Nephron progenitor cell (in vitro differentiated cells): ENCODE data around the gene ZNF814.
A peak's percentile ranks its signal among the peaks of the same experiment; 100 is the strongest.
"Not testable (repeated sequence)": the region's sequence is repeated elsewhere in the genome, so short reads cannot be mapped to it uniquely, and the experiment has no call there.

Source experiments
- DNase-seq: peaks from one replicate; pipeline ENCODE4 v3.0.0; 2021
- H3K27ac Mint-ChIP-seq: 2 replicates; pipeline ENCODE4 v1.8.0; 2021; ENCODE audit warnings: mild to moderate bottlenecking, moderate library complexity, mixed read lengths
- H3K27me3 Mint-ChIP-seq: 2 replicates; pipeline ENCODE4 v1.8.0; 2021; ENCODE audit warnings: mild to moderate bottlenecking, low read depth, mixed read lengths; ENCODE audit not compliant: poor library complexity
- H3K36me3 Mint-ChIP-seq: 2 replicates; pipeline ENCODE4 v1.8.0; 2021; ENCODE audit warnings: low read depth, mixed read lengths
- H3K4me1 Mint-ChIP-seq: 2 replicates; pipeline ENCODE4 v1.8.0; 2021; ENCODE audit warnings: mixed read lengths
- H3K4me3 Mint-ChIP-seq: 2 replicates; pipeline ENCODE4 v1.8.0; 2021; ENCODE audit warnings: mild to moderate bottlenecking, moderate library complexity, mixed read lengths
- H3K9me3 Mint-ChIP-seq: 2 replicates; pipeline ENCODE4 v1.8.0; 2021; ENCODE audit warnings: mild to moderate bottlenecking, moderate library complexity, mixed read lengths
- CTCF ChIP-seq: fragments of 200-600 bp; sonication (generic); IDR thresholded peaks from 2 replicates; pipeline ENCODE4 v1.5.0; 2021; ENCODE audit warnings: antibody characterized with exemption

ZNF814 gene

GRCh38 chr19:57888107-57888559, 704 bp downstream of the ZNF814 start:
- Mint-ChIP-seq H3K9me3 (peaks cover 82% of the 10 kb centered on the region), H3K4me1 (peaks cover 20% of the 10 kb centered on the region), H3K27me3 (no peaks in the 10 kb centered on the region), H3K36me3 (peaks cover 81% of the 10 kb centered on the region), H3K27ac (peak overlapping the region; percentile 90), H3K4me3 (peak overlapping the region; percentile 99)
- DNase-seq: no peak
- TF ChIP-seq CTCF: no peak

- Mint-ChIP-seq H3K36me3 (peaks cover 86% of the 10 kb centered on the region), H3K4me3 (peak overlapping the region; percentile 99), H3K9me3 (peaks cover 89% of the 10 kb centered on the region), H3K27me3 (peaks cover 5% of the 10 kb centered on the region), H3K4me1 (peaks cover 20% of the 10 kb centered on the region), H3K27ac (peak overlapping the region; percentile 90)
- DNase-seq: no peak
- TF ChIP-seq CTCF: no peak
Measured at GRCh38 chr19:57887195-57887941, 1.5 kb downstream of the ZNF814 start.

- Mint-ChIP-seq H3K4me3 (peak overlapping the region; percentile 56), H3K4me1 (peaks cover 20% of the 10 kb centered on the region), H3K9me3 (peaks cover 84% of the 10 kb centered on the region), H3K27ac (no peak overlapping the region), H3K27me3 (peaks cover 5% of the 10 kb centered on the region), H3K36me3 (peaks cover 80% of the 10 kb centered on the region)
- TF ChIP-seq CTCF: no peak
- no peak for DNase-seq
Measured at GRCh38 chr19:57886046-57886445, 2.8 kb downstream of the ZNF814 start.

- not testable (repeated sequence) for H3K4me1 Mint-ChIP-seq, DNase-seq, H3K4me3 Mint-ChIP-seq, H3K27ac Mint-ChIP-seq, H3K27me3 Mint-ChIP-seq
- Mint-ChIP-seq H3K36me3 (peaks cover 98% of the 10 kb centered on the region), H3K9me3 (peaks cover 96% of the 10 kb centered on the region)
Measured at GRCh38 chr19:57873883-57874799, 14.7 kb downstream of the ZNF814 start.

GRCh38 chr19:57872450-57872849, 16.4 kb downstream of the ZNF814 start:
- TF ChIP-seq CTCF: no peak
- H3K27me3 Mint-ChIP-seq: peaks cover 9% of the 10 kb centered on the region
- H3K4me3 Mint-ChIP-seq: no peak overlapping the region
- DNase-seq: no peak
- peaks cover 99% of the 10 kb centered on the region for H3K36me3 Mint-ChIP-seq
- peaks cover 97% of the 10 kb centered on the region for H3K9me3 Mint-ChIP-seq
- no peaks in the 10 kb centered on the region for H3K4me1 Mint-ChIP-seq
- no peak overlapping the region for H3K27ac Mint-ChIP-seq

GRCh38 chr19:57870225-57870624, 18.6 kb downstream of the ZNF814 start:
- Mint-ChIP-seq H3K36me3 (peaks cover 99% of the 10 kb centered on the region), H3K9me3 (peaks cover 97% of the 10 kb centered on the region), H3K4me3 (no peak overlapping the region), H3K27ac (no peak overlapping the region), H3K27me3 (peaks cover 9% of the 10 kb centered on the region), H3K4me1 (no peaks in the 10 kb centered on the region)
- DNase-seq: no peak
- no peak for TF ChIP-seq CTCF

- H3K36me3 Mint-ChIP-seq: peaks cover 99% of the 10 kb centered on the region
- not testable (repeated sequence) for H3K27me3 Mint-ChIP-seq, H3K4me3 Mint-ChIP-seq, DNase-seq, H3K4me1 Mint-ChIP-seq, H3K27ac Mint-ChIP-seq
- peaks cover 97% of the 10 kb centered on the region for H3K9me3 Mint-ChIP-seq
Measured at GRCh38 chr19:57869655-57870054, 19.2 kb downstream of the ZNF814 start.
